GM23248 (cell line): Measurements from ENCODE around the gene GSG1L2.

ENCODE experiments used
- EZH2 ChIP-seq: fragments of 200-600 bp; sonication (generic); IDR thresholded peaks from 2 replicates; pipeline ENCODE4 v1.6.1; 2018; ENCODE audit warnings: antibody characterized with exemption, mild to moderate bottlenecking; ENCODE audit not compliant: insufficient read depth, poor library complexity, severe bottlenecking
- EZH2phosphoT487 ChIP-seq: fragments of 200-600 bp; sonication (generic); IDR thresholded peaks from 2 replicates; pipeline ENCODE4 v1.6.1; 2018; ENCODE audit warnings: antibody characterized with exemption, moderate library complexity, mild to moderate bottlenecking, low read depth; ENCODE audit not compliant: insufficient read depth

DNA sequence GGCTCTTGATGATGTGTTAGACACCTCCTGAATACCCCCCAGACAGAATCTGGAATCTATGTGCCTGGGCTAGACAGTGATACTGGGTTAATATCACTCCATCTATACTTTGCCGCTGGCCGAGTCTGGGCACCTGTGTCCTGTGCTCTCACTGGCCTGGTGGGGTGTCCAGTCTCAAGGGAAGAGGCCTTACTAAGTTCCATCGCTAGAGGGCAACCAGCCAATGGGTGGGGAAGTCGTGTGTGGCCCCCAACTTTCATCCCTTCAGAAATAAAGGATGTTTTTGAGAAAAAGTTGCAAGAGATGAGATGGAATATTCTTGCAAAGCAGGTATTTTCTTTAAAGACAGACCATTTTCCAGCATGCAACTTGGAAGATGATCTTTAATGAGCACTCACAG is 2.2 kb upstream of the GSG1L2 start:
- TF ChIP-seq EZH2phosphoT487 = no peak
- no peak for TF ChIP-seq EZH2
